ENCODE measurements around the gene TIPIN. TPM values are rescaled to one million over a fixed set of nuclear protein-coding genes. Genes with fewer than 3 reads are reported as not detected.

TIPIN gene
- total and polyA plus RNA-seq, 2 of the 8 experiments (the other 6 are each of a cell fraction or from before 2014, with no cell fraction given), result 8.5 to 24.7 TPM

- TF ChIP-seq CHD7 (IDR thresholded peaks at IDR 0.05; ENCODE audit: insufficient replicate concordance, low read length) (no peak), CHD1 (IDR thresholded peaks at IDR 0.05; ENCODE audit: low read depth, low read length) (no peak), E2F6 (IDR thresholded peaks at IDR 0.05) (no peak), EZH2 (IDR thresholded peaks at IDR 0.05; ENCODE audit: low read depth, low read length, severe bottlenecking) (no peak), TAF7 (optimal IDR thresholded peaks at IDR 0.05; ENCODE audit: borderline replicate concordance, low read depth, low read length) (no peak), TEAD4 (IDR thresholded peaks at IDR 0.05; ENCODE audit: low read depth, low read length) (no peak), MAFK (IDR thresholded peaks at IDR 0.05; ENCODE audit: low read depth, low read length) (no peak), SIN3A (conservative IDR thresholded peaks at IDR 0.05 in 1 of 2, IDR thresholded peaks at IDR 0.05 in 1 of 2; ENCODE audit: low read depth in 1 of 2, low read length in 2 of 2) (no peak), FOSL1 (IDR thresholded peaks at IDR 0.05; ENCODE audit: insufficient read depth, low read depth, low read length) (no peak), PHF8 (conservative IDR thresholded peaks at IDR 0.05; ENCODE audit: low read depth, low read length) (no peak), BCL11A (IDR thresholded peaks at IDR 0.05; ENCODE audit: low read depth in 2 of 2, low read length in 2 of 2) (no peak)
These were observed 48.0 kb downstream of the TIPIN start (continued) for GRCh38 chr15:66308531-66308930.
